Measurements from ENCODE around the gene NTRK1. TPM values are rescaled to one million over a fixed set of nuclear protein-coding genes. Genes with fewer than 3 reads are reported as not detected.

NTRK1 gene
- total and polyA plus RNA-seq, 9 donors = 0.35 to 1.9 (median 0.88) TPM

- Histone ChIP-seq H3K36me3 (ENCODE audit: control insufficient read depth, insufficient read depth, low read length) (no peaks in the 10 kb centered on the region), H3K9me3 (replicated peaks; ENCODE audit: control insufficient read depth, low read depth, low read length) (no peaks in the 10 kb centered on the region), H3K27ac (ENCODE audit: low read length) (no peak overlapping the region), H3K4me1 (ENCODE audit: control insufficient read depth, insufficient read depth, low read length) (peaks cover 31% of the 10 kb centered on the region), H3K4me3 (ENCODE audit: low read length) (no peak overlapping the region), H3K27me3 (ENCODE audit: control insufficient read depth, insufficient read depth, low read length) (peaks cover 16% of the 10 kb centered on the region)
- WGBS (ENCODE audit: insufficient coverage) = 84% methylated on average over 5 of the region's 13 CpGs
- DNase-seq = no peak
These were observed 25.3 kb downstream of the NTRK1 start for GRCh38 chr1:156885880-156886355.

- H3K9me3 ChIP-seq (replicated peaks; ENCODE audit: control insufficient read depth, low read depth, low read length) = no peaks in the 10 kb centered on the region
- no peak overlapping the region for H3K4me3 ChIP-seq (ENCODE audit: low read length)
- no peaks in the 10 kb centered on the region for H3K36me3 ChIP-seq (ENCODE audit: control insufficient read depth, insufficient read depth, low read length)
- H3K27me3 ChIP-seq (ENCODE audit: control insufficient read depth, insufficient read depth, low read length) = peaks cover 18% of the 10 kb centered on the region
- H3K27ac ChIP-seq (ENCODE audit: low read length) = no peak overlapping the region
- peaks cover 31% of the 10 kb centered on the region for H3K4me1 ChIP-seq (ENCODE audit: control insufficient read depth, insufficient read depth, low read length)
- 14% methylated on average over 1 of the region's 6 CpGs for WGBS (ENCODE audit: insufficient coverage)
- no peak for DNase-seq
These were observed 26.1 kb downstream of the NTRK1 start for GRCh38 chr1:156886583-156887281.

- no peak overlapping the region for H3K27ac ChIP-seq (ENCODE audit: low read length)
- H3K4me3 ChIP-seq (ENCODE audit: low read length) = no peak overlapping the region
- WGBS (ENCODE audit: insufficient coverage) = no CpG with 5 or more reads among the region's 3 CpGs
- no peaks in the 10 kb centered on the region for H3K36me3 ChIP-seq (ENCODE audit: control insufficient read depth, insufficient read depth, low read length)
- no peak for DNase-seq
- H3K9me3 ChIP-seq (replicated peaks; ENCODE audit: control insufficient read depth, low read depth, low read length) = no peaks in the 10 kb centered on the region
- peaks cover 37% of the 10 kb centered on the region for H3K4me1 ChIP-seq (ENCODE audit: control insufficient read depth, insufficient read depth, low read length)
- H3K27me3 ChIP-seq (ENCODE audit: control insufficient read depth, insufficient read depth, low read length) = peaks cover 24% of the 10 kb centered on the region
These were observed 26.7 kb downstream of the NTRK1 start for GRCh38 chr1:156887317-156887716.

GRCh38 chr1:156887734-156888133 lies 27.1 kb downstream of the NTRK1 start:
- H3K4me3 ChIP-seq (ENCODE audit: low read length) = no peak overlapping the region
- no peak for DNase-seq
- 40% methylated on average over 3 of the region's 6 CpGs for WGBS (ENCODE audit: insufficient coverage)
- peaks cover 28% of the 10 kb centered on the region for H3K27me3 ChIP-seq (ENCODE audit: control insufficient read depth, insufficient read depth, low read length)
- H3K9me3 ChIP-seq (replicated peaks; ENCODE audit: control insufficient read depth, low read depth, low read length) = no peaks in the 10 kb centered on the region
- no peak overlapping the region for H3K27ac ChIP-seq (ENCODE audit: low read length)
- H3K4me1 ChIP-seq (ENCODE audit: control insufficient read depth, insufficient read depth, low read length) = peaks cover 40% of the 10 kb centered on the region
- H3K36me3 ChIP-seq (ENCODE audit: control insufficient read depth, insufficient read depth, low read length) = no peaks in the 10 kb centered on the region

GRCh38 chr1:156889802-156890580 lies 29.3 kb downstream of the NTRK1 start:
- H3K36me3 ChIP-seq (ENCODE audit: control insufficient read depth, insufficient read depth, low read length) = no peaks in the 10 kb centered on the region
- no peak overlapping the region for H3K4me3 ChIP-seq (ENCODE audit: low read length)
- H3K27me3 ChIP-seq (ENCODE audit: control insufficient read depth, insufficient read depth, low read length) = peaks cover 37% of the 10 kb centered on the region
- no peak overlapping the region for H3K27ac ChIP-seq (ENCODE audit: low read length)
- DNase-seq = peak; percentile 91
- H3K4me1 ChIP-seq (ENCODE audit: control insufficient read depth, insufficient read depth, low read length) = peaks cover 38% of the 10 kb centered on the region
- no peaks in the 10 kb centered on the region for H3K9me3 ChIP-seq (replicated peaks; ENCODE audit: control insufficient read depth, low read depth, low read length)
- 28% methylated on average over 6 of the region's 8 CpGs for WGBS (ENCODE audit: insufficient coverage)

GRCh38 chr1:156892190-156893047 lies 31.8 kb downstream of the NTRK1 start:
- Histone ChIP-seq H3K27me3 (ENCODE audit: control insufficient read depth, insufficient read depth, low read length) (peaks cover 40% of the 10 kb centered on the region), H3K9me3 (replicated peaks; ENCODE audit: control insufficient read depth, low read depth, low read length) (no peaks in the 10 kb centered on the region), H3K4me3 (ENCODE audit: low read length) (peak overlapping the region; percentile 8), H3K4me1 (ENCODE audit: control insufficient read depth, insufficient read depth, low read length) (peaks cover 43% of the 10 kb centered on the region), H3K27ac (ENCODE audit: low read length) (peak overlapping the region; percentile 13), H3K36me3 (ENCODE audit: control insufficient read depth, insufficient read depth, low read length) (no peaks in the 10 kb centered on the region)
- peak; percentile 95 for DNase-seq
- 2% methylated on average over 40 of the region's 48 CpGs for WGBS (ENCODE audit: insufficient coverage)

- Histone ChIP-seq H3K27ac (ENCODE audit: low read length) (peak within 1 kb of the TSS; percentile 89), H3K4me3 (ENCODE audit: low read length) (peak within 1 kb of the TSS; percentile 55), H3K36me3 (ENCODE audit: control insufficient read depth, insufficient read depth, low read length) (no peaks in the 10 kb centered on the region), H3K27me3 (ENCODE audit: control insufficient read depth, insufficient read depth, low read length) (peaks cover 36% of the 10 kb centered on the region), H3K4me1 (ENCODE audit: control insufficient read depth, insufficient read depth, low read length) (peaks cover 50% of the 10 kb centered on the region), H3K9me3 (replicated peaks; ENCODE audit: control insufficient read depth, low read depth, low read length) (no peaks in the 10 kb centered on the region)
- 3% methylated on average over 41 of the region's 60 CpGs for WGBS (ENCODE audit: insufficient coverage)
- DNase-seq = peak; percentile 88
These were observed 32.6 kb downstream of the NTRK1 start, which contains the start of gene PEAR1 for GRCh38 chr1:156893048-156893953. Gene PEAR1, plus strand, starts transcription at chr1:156893718. Its CDS starts 10,209 bp downstream, at chr1:156903927.

GRCh38 chr1:156894001-156894400 lies 33.3 kb downstream of the NTRK1 start:
- no peak for DNase-seq
- peak overlapping the region; percentile 55 for H3K4me3 ChIP-seq (ENCODE audit: low read length)
- H3K27ac ChIP-seq (ENCODE audit: low read length) = peak overlapping the region; percentile 87
- no peaks in the 10 kb centered on the region for H3K9me3 ChIP-seq (replicated peaks; ENCODE audit: control insufficient read depth, low read depth, low read length)
- H3K4me1 ChIP-seq (ENCODE audit: control insufficient read depth, insufficient read depth, low read length) = peaks cover 57% of the 10 kb centered on the region
- 20% methylated on average over 4 of the region's 5 CpGs for WGBS (ENCODE audit: insufficient coverage)
- no peaks in the 10 kb centered on the region for H3K36me3 ChIP-seq (ENCODE audit: control insufficient read depth, insufficient read depth, low read length)
- peaks cover 36% of the 10 kb centered on the region for H3K27me3 ChIP-seq (ENCODE audit: control insufficient read depth, insufficient read depth, low read length)
